Measurements from ENCODE around the gene FNBP1. TPM values are rescaled to one million over a fixed set of nuclear protein-coding genes. Genes with fewer than 3 reads are reported as not detected.

Gene FNBP1
- total and polyA plus RNA-seq, 2 of the 8 experiments (the other 6 are each of a cell fraction or from before 2014, with no cell fraction given) = 7.2 to 40.9 TPM

GRCh38 chr9:130042885-130043653 lies at the start of gene FNBP1 (continued):
- TF ChIP-seq FOSL1 (IDR thresholded peaks at IDR 0.05; ENCODE audit: insufficient read depth, low read depth, low read length) = no peak
- no peak for TF ChIP-seq SP1 (IDR thresholded peaks at IDR 0.05; ENCODE audit: low read depth, low read length)
- no peak for TF ChIP-seq POLR2A (IDR thresholded peaks at IDR 0.05; ENCODE audit: control extremely low read depth in 1 of 2, low read depth in 2 of 2, low read length in 2 of 2)
- TF ChIP-seq KDM5A (IDR thresholded peaks at IDR 0.05; ENCODE audit: low read length) = no peak
- TF ChIP-seq BRCA1 (IDR thresholded peaks at IDR 0.05; ENCODE audit: low read depth, low read length) = no peak
- TF ChIP-seq POLR2AphosphoS5 (IDR thresholded peaks at IDR 0.05; ENCODE audit: low read depth, low read length) = no peak
- no peak for TF ChIP-seq CBX5 (IDR thresholded peaks at IDR 0.05; ENCODE audit: low read depth, low read length)
- peak in 1 of 3 experiments; percentile 12; a peak in 1 of 4 replicates for TF ChIP-seq CTCF (IDR thresholded peaks at IDR 0.05; ENCODE audit: control extremely low read depth in 1 of 3, insufficient read depth in 1 of 3, low read depth in 1 of 3, low read length in 3 of 3)
